Liver (tissue), 9 donors: ENCODE results near the gene SERTAD2. TPM values are rescaled to one million over a fixed set of nuclear protein-coding genes. Genes with fewer than 3 reads are reported as not detected.
A peak's percentile ranks its signal among the peaks of the same experiment; 100 is the strongest.

Experiments
- DNase-seq: peaks from one replicate; pipeline ENCODE4 v3.0.0-alpha.2; 2017; ENCODE audit warnings: low spot score
- H3K27ac ChIP-seq, 2 donors: one replicate each; pipeline ENCODE4 v1.7.0; 2013; ENCODE audit warnings: inconsistent platforms in 2 of 2, low read length in 2 of 2, control low read depth in 1 of 2, low read depth in 1 of 2, mild to moderate bottlenecking in 1 of 2
- H3K27me3 ChIP-seq, 4 donors: one replicate each; pipeline versions ENCODE4 v1.6.1 to v1.7.0; 2013; ENCODE audit warnings: low read length in 3 of 4, inconsistent platforms in 1 of 4, mild to moderate bottlenecking in 1 of 4, moderate library complexity in 1 of 4; ENCODE audit not compliant: control insufficient read depth in 4 of 4, insufficient read depth in 4 of 4
- H3K36me3 ChIP-seq, 4 donors: one replicate each; pipeline versions ENCODE4 v1.6.1 to v1.7.0; 2013; ENCODE audit warnings: low read length in 3 of 4, mild to moderate bottlenecking in 3 of 4, low read depth in 1 of 4, moderate library complexity in 1 of 4; ENCODE audit not compliant: control insufficient read depth in 4 of 4, insufficient read depth in 3 of 4
- H3K4me1 ChIP-seq, 4 donors: one replicate each; pipeline versions ENCODE4 v1.6.1 to v1.7.0; 2013; ENCODE audit warnings: low read length in 3 of 4, mild to moderate bottlenecking in 3 of 4, moderate library complexity in 1 of 4; ENCODE audit not compliant: control insufficient read depth in 4 of 4, insufficient read depth in 4 of 4
- H3K4me3 ChIP-seq, 3 donors: one replicate each; pipeline versions ENCODE4 v1.6.1 to v1.7.0; 2013; ENCODE audit warnings: low read length in 3 of 3, control low read depth in 1 of 3, low read depth in 1 of 3, mild to moderate bottlenecking in 1 of 3
- H3K9ac ChIP-seq, 2 donors: one replicate each; pipeline ENCODE4 v1.7.0; 2013; ENCODE audit warnings: low read length in 2 of 2, mild to moderate bottlenecking in 2 of 2, moderate library complexity in 2 of 2, control low read depth in 1 of 2, low read depth in 1 of 2
- H3K9me3 ChIP-seq, 4 donors: one replicate each; pipeline versions ENCODE4 v1.6.1 to v1.7.0; 2013; ENCODE audit warnings: low read length in 3 of 4; ENCODE audit not compliant: control insufficient read depth in 4 of 4
- ATF3 ChIP-seq: IDR thresholded peaks from 2 replicates; pipeline ENCODE4 v1.6.1; 2016; ENCODE audit warnings: antibody characterized with exemption
- EGR1 ChIP-seq, 2 donors: IDR thresholded peaks; 2 replicates each; pipeline ENCODE4 v1.6.1; 2016 to 2018; ENCODE audit warnings: antibody characterized with exemption in 2 of 2, low read depth in 2 of 2
- FOXA1 ChIP-seq: IDR thresholded peaks from 2 replicates; pipeline ENCODE4 v1.6.1; 2016; ENCODE audit warnings: antibody characterized with exemption
- FOXA2 ChIP-seq: IDR thresholded peaks from 2 replicates; pipeline ENCODE4 v1.6.1; 2016; ENCODE audit warnings: antibody characterized with exemption
- GABPA ChIP-seq, 2 donors: IDR thresholded peaks in 1 of 2; conservative IDR thresholded peaks in 1 of 2; 2 replicates each; pipeline ENCODE4 v1.6.1; 2016; ENCODE audit warnings: antibody characterized with exemption in 2 of 2, mild to moderate bottlenecking in 1 of 2, moderate library complexity in 1 of 2
- HNF4A ChIP-seq, 2 donors: conservative IDR thresholded peaks; 2 replicates each; pipeline ENCODE4 v1.6.1; 2016; ENCODE audit warnings: antibody characterized with exemption in 2 of 2, mild to moderate bottlenecking in 2 of 2
- HNF4G ChIP-seq: IDR thresholded peaks from 2 replicates; pipeline ENCODE4 v1.6.1; 2016; ENCODE audit warnings: antibody characterized with exemption
- JUND ChIP-seq, 2 donors: IDR thresholded peaks; 2 replicates each; pipeline ENCODE4 v1.6.1; 2016; ENCODE audit warnings: antibody characterized with exemption in 2 of 2
- NR2F2 ChIP-seq: IDR thresholded peaks from 2 replicates; pipeline ENCODE4 v1.6.1; 2016; ENCODE audit warnings: antibody characterized with exemption
- RAD21 ChIP-seq, 2 donors: IDR thresholded peaks; 2 replicates each; pipeline ENCODE4 v1.6.1; 2016; ENCODE audit warnings: antibody characterized with exemption in 2 of 2, mild to moderate bottlenecking in 2 of 2
- REST ChIP-seq: IDR thresholded peaks from 2 replicates; pipeline ENCODE4 v1.6.1; 2016; ENCODE audit warnings: antibody characterized with exemption, mild to moderate bottlenecking
- RXRA ChIP-seq, 2 donors: IDR thresholded peaks; 2 replicates each; pipeline ENCODE4 v1.6.1; 2017 to 2018; ENCODE audit warnings: antibody characterized with exemption in 2 of 2, mild to moderate bottlenecking in 1 of 2
- SP1 ChIP-seq: IDR thresholded peaks from 2 replicates; pipeline ENCODE4 v1.6.1; 2018; ENCODE audit warnings: antibody characterized with exemption, mild to moderate bottlenecking
- TAF1 ChIP-seq: conservative IDR thresholded peaks from 2 replicates; pipeline ENCODE4 v1.6.1; 2016; ENCODE audit warnings: antibody characterized with exemption, mild to moderate bottlenecking
- YY1 ChIP-seq: IDR thresholded peaks from 2 replicates; pipeline ENCODE4 v1.6.1; 2016; ENCODE audit warnings: antibody characterized with exemption, mild to moderate bottlenecking
- ZBTB33 ChIP-seq: IDR thresholded peaks from 2 replicates; pipeline ENCODE4 v1.6.1; 2016; ENCODE audit warnings: antibody characterized with exemption
- whole genome bisulfite sequencing: extraction: QIAGEN DNeasy Blood & Tissue Kit; methylation state at CpG from one replicate; pipeline ENCODE4 v1.1.7; 2013; 5-methylcytosine and 5-hydroxymethylcytosine counted together
- polyA plus RNA-seq, 2 donors: library from polyadenylated mRNA; stranded (reverse) in 1 of 2; unstranded in 1 of 2; fragments of 200-250 nt in 1 of 2; fragments of >200 nt in 1 of 2; fragmentation: Nextera tagmentation in 1 of 2; extraction: Ambion mirVana in 1 of 2; gene quantifications; one replicate each; pipeline versions ENCODE4 v1.2.1 to v1.2.3, GENCODE V29; 2013 to 2015
- total RNA-seq, 2 donors: library from RNA; depleted of rRNA; stranded (reverse); fragments of >200 nt; gene quantifications; one replicate each; pipeline ENCODE4 v1.2.3, GENCODE V29; 2014
- TF ChIP-seq, protein P1 (sequence below): IDR thresholded peaks from 2 replicates; pipeline ENCODE4 v1.6.1; 2016; ENCODE audit warnings: antibody characterized with exemption
- TF ChIP-seq, protein P2 (sequence below): fragments of 150-350 bp; IDR thresholded peaks from 2 replicates; pipeline ENCODE4 v1.5.1; 2017; ENCODE audit warnings: improper control_type of control experiment, low read depth, low read length; ENCODE audit not compliant: missing input control
- donor health status: healthy.
- donor health status: healthy.
- donor health status: healthy.
- donor health status: healthy.
- donor health status: healthy.

SERTAD2 gene
- total and polyA plus RNA-seq, 4 donors, result 5.1 to 13.3 (median 6.4) TPM

DNA sequence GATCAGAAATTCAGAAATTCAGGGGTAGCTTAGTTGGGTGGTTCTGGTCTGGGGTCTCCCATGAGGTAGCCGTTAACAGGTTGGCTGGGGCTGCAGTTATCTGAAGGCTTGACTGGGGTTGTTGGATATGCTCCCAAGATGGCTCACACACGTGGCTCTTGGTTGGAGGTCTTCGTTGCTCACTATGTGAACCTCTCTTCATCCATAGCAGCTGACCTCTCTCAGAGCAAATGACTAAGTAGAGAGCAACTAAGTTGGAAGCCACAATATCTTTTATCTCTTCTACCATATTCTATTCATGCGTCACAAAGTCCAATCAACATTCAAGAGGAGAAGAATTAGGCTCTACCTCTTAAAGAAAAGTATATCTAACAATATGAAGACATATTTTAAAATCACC, 38.7 kb upstream of the SERTAD2 start:
- WGBS, result 70% methylated on average over 4 of the region's 4 CpGs
- Histone ChIP-seq H3K4me3 (no peak overlapping the region), H3K9ac (no peak overlapping the region), H3K36me3 (no peaks in the 10 kb centered on the region), H3K4me1 (peaks cover 7 to 21% (median 18%) of the 10 kb centered on the region in 4 donors), H3K27ac (no peak overlapping the region), H3K9me3 (no peaks in the 10 kb centered on the region), H3K27me3 (no peaks in the 10 kb centered on the region)
- TF ChIP-seq FOXA2 (no peak), EGR1 (IDR thresholded peaks at IDR 0.05; ENCODE audit: low read depth in 2 of 2) (no peak), RAD21 (IDR thresholded peaks at IDR 0.05) (no peak), YY1 (no peak), ATF3 (no peak), TAF1 (no peak), HNF4G (no peak), NR2F2 (no peak)
- TF ChIP-seq, protein P1, sequence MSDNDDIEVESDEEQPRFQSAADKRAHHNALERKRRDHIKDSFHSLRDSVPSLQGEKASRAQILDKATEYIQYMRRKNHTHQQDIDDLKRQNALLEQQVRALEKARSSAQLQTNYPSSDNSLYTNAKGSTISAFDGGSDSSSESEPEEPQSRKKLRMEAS, result no peak
- DNase-seq, result no peak

- Histone ChIP-seq H3K9me3 (no peaks in the 10 kb centered on the region), H3K27ac (peak overlapping the region; percentile 48 to 56), H3K27me3 (no peaks in the 10 kb centered on the region), H3K4me1 (peaks cover 5 to 46% (median 32%) of the 10 kb centered on the region in 4 donors), H3K4me3 (no peak overlapping the region), H3K36me3 (no peaks in the 10 kb centered on the region), H3K9ac (no peak overlapping the region)
- TF ChIP-seq RAD21 (IDR thresholded peaks at IDR 0.05) (peak; percentile 60), ZBTB33 (peak; percentile 94), NR2F2 (peak; percentile 96), EGR1 (IDR thresholded peaks at IDR 0.05; ENCODE audit: low read depth in 2 of 2) (peak in 1 of 2 donors; percentile 67), YY1 (peak; percentile 88), SP1 (peak; percentile 92), GABPA (IDR thresholded peaks at IDR 0.05 in 1 of 2, conservative IDR thresholded peaks at IDR 0.05 in 1 of 2) (peak in 1 of 2 donors; percentile 51), FOXA1 (peak; percentile 68), HNF4A (conservative IDR thresholded peaks at IDR 0.05) (peak; percentile 100), ATF3 (peak; percentile 80), JUND (IDR thresholded peaks at IDR 0.05) (peak; percentile 75 to 88), REST (peak; percentile 56), TAF1 (no peak), RXRA (IDR thresholded peaks at IDR 0.05) (peak; percentile 97), FOXA2 (peak; percentile 70), HNF4G (peak; percentile 98)
- TF ChIP-seq, protein P1, result peak; percentile 70
- TF ChIP-seq, protein P2, sequence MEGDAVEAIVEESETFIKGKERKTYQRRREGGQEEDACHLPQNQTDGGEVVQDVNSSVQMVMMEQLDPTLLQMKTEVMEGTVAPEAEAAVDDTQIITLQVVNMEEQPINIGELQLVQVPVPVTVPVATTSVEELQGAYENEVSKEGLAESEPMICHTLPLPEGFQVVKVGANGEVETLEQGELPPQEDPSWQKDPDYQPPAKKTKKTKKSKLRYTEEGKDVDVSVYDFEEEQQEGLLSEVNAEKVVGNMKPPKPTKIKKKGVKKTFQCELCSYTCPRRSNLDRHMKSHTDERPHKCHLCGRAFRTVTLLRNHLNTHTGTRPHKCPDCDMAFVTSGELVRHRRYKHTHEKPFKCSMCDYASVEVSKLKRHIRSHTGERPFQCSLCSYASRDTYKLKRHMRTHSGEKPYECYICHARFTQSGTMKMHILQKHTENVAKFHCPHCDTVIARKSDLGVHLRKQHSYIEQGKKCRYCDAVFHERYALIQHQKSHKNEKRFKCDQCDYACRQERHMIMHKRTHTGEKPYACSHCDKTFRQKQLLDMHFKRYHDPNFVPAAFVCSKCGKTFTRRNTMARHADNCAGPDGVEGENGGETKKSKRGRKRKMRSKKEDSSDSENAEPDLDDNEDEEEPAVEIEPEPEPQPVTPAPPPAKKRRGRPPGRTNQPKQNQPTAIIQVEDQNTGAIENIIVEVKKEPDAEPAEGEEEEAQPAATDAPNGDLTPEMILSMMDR, result no peak
- DNase-seq, result no peak
These were observed 35.2 kb upstream of the SERTAD2 start for GRCh38 chr2:64688909-64689308.
